Activated B cell treated with CpG ODN at 0.5 μM for 24 hours (primary cell): ENCODE measurements around the gene ARHGAP26. TPM values are rescaled to one million over a fixed set of nuclear protein-coding genes. Genes with fewer than 3 reads are reported as not detected.

Experiments
- ATAC-seq: fragments of 200-7000 bp; cut with Tn5 transposase; one replicate; pipeline ENCODE4 v1.10.0; 2021; ENCODE audit warnings: low read depth, mild to moderate bottlenecking, moderate library complexity
- CTCF ChIA-PET: fragments of 350-600 bp; sonication (Branson Sonifier 250); formaldehyde crosslinking; loops from one replicate; lab custom pipeline; 2021; ENCODE audit warnings: antibody characterized with exemption; lab: Charles Lee
- POLR2A ChIA-PET: fragments of 350-600 bp; sonication (Branson Sonifier 250); formaldehyde crosslinking; loops from one replicate; lab custom pipeline; 2021; ENCODE audit warnings: antibody characterized with exemption; lab: Charles Lee
- DNase-seq: peaks from one replicate; pipeline ENCODE4 v3.0.0; 2022
- H3K27ac Mint-ChIP-seq: one replicate; pipeline ENCODE4 v1.8.0; 2020; ENCODE audit warnings: mixed read lengths
- H3K27me3 Mint-ChIP-seq: one replicate; pipeline ENCODE4 v1.8.0; 2021; ENCODE audit warnings: mixed read lengths
- H3K36me3 Mint-ChIP-seq: one replicate; pipeline ENCODE4 v1.8.0; 2021; ENCODE audit warnings: low read depth, mixed read lengths
- H3K4me1 Mint-ChIP-seq: one replicate; pipeline ENCODE4 v1.8.0; 2021; ENCODE audit warnings: mixed read lengths
- H3K4me3 Mint-ChIP-seq: one replicate; pipeline ENCODE4 v1.8.0; 2020; ENCODE audit warnings: mild to moderate bottlenecking, mixed read lengths
- H3K9me3 Mint-ChIP-seq: one replicate; pipeline ENCODE4 v1.8.0; 2020; ENCODE audit warnings: mixed read lengths
- intact Hi-C: fragments of 100-400 bp; cut with micrococcal nuclease; formaldehyde crosslinking; loops from one replicate; pipeline ENCODE4 v1.15.1; 2024
- total RNA-seq: library from RNA; stranded (reverse); gene quantifications from 2 replicates; pipeline ENCODE4 v1.2.3, GENCODE V29; 2022
- TF ChIP-seq, protein P1 (sequence below): fragments of 200-600 bp; IDR thresholded peaks from one replicate; pipeline ENCODE4 v1.8.0; 2022; ENCODE audit warnings: antibody characterized with exemption, mild to moderate bottlenecking

Gene ARHGAP26
- total RNA-seq, 1 donor from 2014 or later, result 20.9 TPM

DNA sequence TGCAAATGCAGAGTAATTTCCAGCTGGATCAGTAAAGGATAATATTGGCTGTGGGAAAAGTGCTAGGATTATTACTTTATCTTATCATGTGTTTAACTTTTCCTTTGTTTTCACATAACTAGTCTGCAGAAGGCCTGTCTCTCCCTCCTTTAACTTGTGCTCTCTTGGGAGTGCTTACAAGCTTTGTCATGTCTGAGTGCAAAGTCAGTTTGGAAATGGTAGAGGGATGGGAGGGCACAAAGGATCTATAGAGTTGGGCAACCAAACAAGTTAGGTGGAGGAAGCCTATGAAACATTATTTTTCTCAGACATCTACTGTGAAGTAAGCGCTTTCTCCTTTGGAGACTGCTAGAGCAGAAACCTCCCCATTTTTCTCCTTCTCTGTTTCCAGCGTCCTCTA, 308.8 kb downstream of the ARHGAP26 start:
- Mint-ChIP-seq H3K27me3 (no peaks in the 10 kb centered on the region), H3K4me3 (no peak overlapping the region), H3K36me3 (no peaks in the 10 kb centered on the region), H3K4me1 (no peaks in the 10 kb centered on the region), H3K27ac (no peak overlapping the region), H3K9me3 (no peaks in the 10 kb centered on the region)
- intact Hi-C loops, result no loop called here
- ChIA-PET POLR2A (no interaction called here), CTCF (no interaction called here)
- no peak for ATAC-seq
- TF ChIP-seq, protein P1, sequence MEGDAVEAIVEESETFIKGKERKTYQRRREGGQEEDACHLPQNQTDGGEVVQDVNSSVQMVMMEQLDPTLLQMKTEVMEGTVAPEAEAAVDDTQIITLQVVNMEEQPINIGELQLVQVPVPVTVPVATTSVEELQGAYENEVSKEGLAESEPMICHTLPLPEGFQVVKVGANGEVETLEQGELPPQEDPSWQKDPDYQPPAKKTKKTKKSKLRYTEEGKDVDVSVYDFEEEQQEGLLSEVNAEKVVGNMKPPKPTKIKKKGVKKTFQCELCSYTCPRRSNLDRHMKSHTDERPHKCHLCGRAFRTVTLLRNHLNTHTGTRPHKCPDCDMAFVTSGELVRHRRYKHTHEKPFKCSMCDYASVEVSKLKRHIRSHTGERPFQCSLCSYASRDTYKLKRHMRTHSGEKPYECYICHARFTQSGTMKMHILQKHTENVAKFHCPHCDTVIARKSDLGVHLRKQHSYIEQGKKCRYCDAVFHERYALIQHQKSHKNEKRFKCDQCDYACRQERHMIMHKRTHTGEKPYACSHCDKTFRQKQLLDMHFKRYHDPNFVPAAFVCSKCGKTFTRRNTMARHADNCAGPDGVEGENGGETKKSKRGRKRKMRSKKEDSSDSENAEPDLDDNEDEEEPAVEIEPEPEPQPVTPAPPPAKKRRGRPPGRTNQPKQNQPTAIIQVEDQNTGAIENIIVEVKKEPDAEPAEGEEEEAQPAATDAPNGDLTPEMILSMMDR, result no peak
- no peak for DNase-seq

DNA sequence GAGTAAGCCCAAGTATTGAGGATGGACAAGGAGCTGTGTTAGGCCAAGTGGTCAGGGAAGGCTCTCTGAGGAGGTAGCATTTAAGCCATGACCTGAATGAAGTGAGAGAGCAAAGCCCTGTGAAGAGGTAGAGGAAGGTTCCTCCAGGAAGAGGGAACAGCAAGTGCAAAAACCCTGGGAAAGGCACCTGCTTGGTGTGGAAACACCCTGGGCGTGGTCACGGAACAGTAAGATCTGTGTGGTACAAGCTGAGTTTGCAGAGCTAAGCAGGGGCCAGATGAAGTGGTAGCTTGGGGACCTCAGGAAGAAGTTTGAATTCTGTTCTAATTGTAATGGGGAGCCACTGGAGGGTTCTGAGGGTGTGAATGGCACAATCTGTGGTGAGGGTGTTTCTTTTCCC, 310.2 kb downstream of the ARHGAP26 start:
- intact Hi-C loops, result no loop called here
- CTCF ChIA-PET, result no interaction called here

DNA sequence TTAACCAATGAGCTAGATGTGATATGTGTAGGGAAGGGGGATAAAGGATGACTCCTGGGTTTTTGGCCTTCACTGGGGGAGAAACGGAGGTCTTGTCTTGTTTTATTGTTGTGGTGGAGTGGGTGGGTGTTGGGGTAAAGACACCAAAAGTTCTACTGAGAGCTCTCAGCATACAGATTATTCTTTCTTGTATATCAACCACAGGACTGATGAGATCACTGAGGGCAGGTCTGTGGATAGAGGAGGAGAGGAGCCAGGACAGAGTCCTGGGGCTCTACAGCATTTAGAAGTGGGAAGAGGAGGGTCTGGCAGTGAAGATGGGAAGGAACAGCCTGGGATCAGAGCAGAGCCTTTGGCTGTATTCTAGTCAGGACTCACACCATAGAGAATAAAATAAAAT, 310.8 kb downstream of the ARHGAP26 start:
- no peaks in the 10 kb centered on the region for H3K27me3 Mint-ChIP-seq
- TF ChIP-seq, protein P1, result no peak
- intact Hi-C loops, result no loop called here
- CTCF ChIA-PET, result no interaction called here
- DNase-seq, result no peak
- no peak overlapping the region for H3K27ac Mint-ChIP-seq
- H3K36me3 Mint-ChIP-seq, result no peaks in the 10 kb centered on the region
- no peaks in the 10 kb centered on the region for H3K4me1 Mint-ChIP-seq
- ATAC-seq, result no peak
- no peaks in the 10 kb centered on the region for H3K9me3 Mint-ChIP-seq
- POLR2A ChIA-PET, result no interaction called here
- no peak overlapping the region for H3K4me3 Mint-ChIP-seq

More for the DNA sequence above, 310.2 kb downstream of the ARHGAP26 start:
- no peak overlapping the region for H3K4me3 Mint-ChIP-seq
- no peaks in the 10 kb centered on the region for H3K4me1 Mint-ChIP-seq
- H3K27me3 Mint-ChIP-seq, result no peaks in the 10 kb centered on the region
- DNase-seq (no peak), ATAC-seq (no peak)
- no peak overlapping the region for H3K27ac Mint-ChIP-seq
- H3K9me3 Mint-ChIP-seq, result no peaks in the 10 kb centered on the region
- H3K36me3 Mint-ChIP-seq, result no peaks in the 10 kb centered on the region
- TF ChIP-seq, protein P1, result no peak
- POLR2A ChIA-PET, result no interaction called here

DNA sequence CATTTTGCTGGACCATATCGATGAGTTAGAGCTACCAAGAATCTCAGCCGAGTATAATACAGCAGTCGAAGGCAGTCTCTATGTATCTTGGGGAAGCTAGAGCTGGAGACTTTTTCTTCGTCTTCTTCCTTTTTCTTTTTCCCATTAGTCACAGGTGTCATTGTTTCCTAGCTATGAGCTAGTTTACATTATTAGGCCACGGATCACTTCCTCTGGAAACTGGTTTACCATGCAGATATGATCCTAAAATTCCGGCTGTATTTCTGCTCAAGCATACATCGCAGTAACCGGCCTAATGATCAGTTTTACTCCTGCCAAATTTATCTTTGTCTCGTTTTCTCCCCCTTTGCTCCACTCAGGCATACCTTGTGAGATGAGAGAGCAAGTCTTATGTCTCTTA, 312.8 kb downstream of the ARHGAP26 start:
- CTCF ChIA-PET, result no interaction called here
- H3K27ac Mint-ChIP-seq, result no peak overlapping the region
- ATAC-seq, result no peak

DNA sequence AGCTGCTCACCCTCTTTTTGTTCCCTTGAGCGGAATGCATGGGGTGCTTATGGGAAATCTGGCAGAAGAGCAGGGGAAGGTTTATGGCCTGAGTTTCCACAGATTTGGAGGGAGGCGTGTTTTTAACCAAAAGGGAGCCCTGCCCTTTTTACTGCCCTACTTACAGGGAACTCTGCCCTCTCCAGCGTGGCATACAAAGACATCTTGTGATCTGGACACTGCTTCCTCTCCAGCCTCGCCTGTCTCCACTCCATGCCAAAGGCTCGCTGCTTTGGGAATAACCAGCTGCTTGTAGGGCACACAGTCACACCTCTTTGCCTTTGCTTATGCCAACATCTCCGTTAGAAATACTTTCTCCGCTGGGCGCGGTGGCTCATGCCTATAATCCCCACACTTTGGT, 314.2 kb downstream of the ARHGAP26 start:
- no peaks in the 10 kb centered on the region for H3K27me3 Mint-ChIP-seq
- H3K27ac Mint-ChIP-seq, result no peak overlapping the region
- no peak overlapping the region for H3K4me3 Mint-ChIP-seq
- peaks cover 2% of the 10 kb centered on the region for H3K36me3 Mint-ChIP-seq
- DNase-seq, result no peak
- ChIA-PET POLR2A (no interaction called here), CTCF (no interaction called here)
- no peaks in the 10 kb centered on the region for H3K9me3 Mint-ChIP-seq
- H3K4me1 Mint-ChIP-seq, result no peaks in the 10 kb centered on the region
- intact Hi-C loops, result no loop called here
- ATAC-seq, result no peak
- TF ChIP-seq, protein P1, result no peak

More for the DNA sequence above, 312.8 kb downstream of the ARHGAP26 start:
- TF ChIP-seq, protein P1, result no peak
- H3K9me3 Mint-ChIP-seq, result no peaks in the 10 kb centered on the region
- no peaks in the 10 kb centered on the region for H3K27me3 Mint-ChIP-seq
- POLR2A ChIA-PET, result no interaction called here
- intact Hi-C loops, result no loop called here
- DNase-seq, result no peak
- no peak overlapping the region for H3K4me3 Mint-ChIP-seq
- no peaks in the 10 kb centered on the region for H3K4me1 Mint-ChIP-seq
- peaks cover 2% of the 10 kb centered on the region for H3K36me3 Mint-ChIP-seq
